HG02870 (cell line): ENCODE results near the gene ZNF444.
"Not testable (repeated sequence)": the region's sequence is repeated elsewhere in the genome, so short reads cannot be mapped to it uniquely, and the experiment has no call there.

Source experiments
- ATAC-seq: cut with Tn5 transposase; IDR thresholded peaks from one replicate; pipeline ENCODE4 v1.9.1; 2021; ENCODE audit warnings: mild to moderate bottlenecking, moderate library complexity; ENCODE audit not compliant: unreplicated experiment

ZNF444 gene

DNA sequence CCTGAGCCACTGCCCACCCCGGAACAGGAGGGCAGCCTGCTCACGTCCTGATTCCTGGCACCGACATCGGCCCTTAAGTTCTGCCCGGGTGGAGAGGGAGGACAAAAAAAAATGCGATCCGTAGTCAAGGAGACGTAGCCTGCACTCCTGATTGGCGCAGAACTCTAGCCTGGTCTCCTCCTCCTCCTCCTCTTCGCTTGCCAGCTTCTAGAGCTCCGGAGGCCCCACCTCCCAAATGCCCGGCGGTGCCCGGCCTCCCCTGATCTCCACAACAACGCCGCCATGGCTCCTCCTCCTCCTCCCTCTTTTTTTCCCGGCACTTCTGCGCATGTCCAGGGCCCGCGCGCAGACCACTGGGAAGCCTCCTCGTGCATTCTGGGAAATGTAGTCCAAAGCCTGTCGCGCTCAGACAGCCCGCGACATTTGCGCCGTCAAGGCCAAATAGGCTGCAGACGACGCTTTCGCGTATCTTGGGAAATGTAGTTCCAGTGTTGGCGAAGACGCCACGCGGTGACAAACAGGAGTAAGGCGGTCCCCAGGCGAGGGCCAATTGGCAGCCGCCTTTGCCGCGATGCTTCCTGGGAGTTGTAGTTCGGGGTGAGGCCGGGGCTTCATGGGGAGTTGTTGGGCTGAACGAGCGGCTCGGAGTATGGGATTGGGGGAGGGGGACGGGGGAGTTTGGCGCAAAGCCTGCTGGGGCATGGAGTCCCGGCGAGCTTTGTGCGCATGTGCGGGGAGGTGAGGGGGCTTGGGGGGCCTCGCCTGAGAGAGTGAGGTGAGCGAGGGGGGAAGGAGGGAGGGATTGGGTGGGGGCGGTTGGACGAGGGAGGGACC is at the start of gene ZNF444:
Gene ZNF444 (plus strand): TSS at position 705 of the 834 bp plus-strand sequence. CDS start 5,625 bp downstream, outside the sequence.
- ATAC-seq = peak; percentile 91

DNA sequence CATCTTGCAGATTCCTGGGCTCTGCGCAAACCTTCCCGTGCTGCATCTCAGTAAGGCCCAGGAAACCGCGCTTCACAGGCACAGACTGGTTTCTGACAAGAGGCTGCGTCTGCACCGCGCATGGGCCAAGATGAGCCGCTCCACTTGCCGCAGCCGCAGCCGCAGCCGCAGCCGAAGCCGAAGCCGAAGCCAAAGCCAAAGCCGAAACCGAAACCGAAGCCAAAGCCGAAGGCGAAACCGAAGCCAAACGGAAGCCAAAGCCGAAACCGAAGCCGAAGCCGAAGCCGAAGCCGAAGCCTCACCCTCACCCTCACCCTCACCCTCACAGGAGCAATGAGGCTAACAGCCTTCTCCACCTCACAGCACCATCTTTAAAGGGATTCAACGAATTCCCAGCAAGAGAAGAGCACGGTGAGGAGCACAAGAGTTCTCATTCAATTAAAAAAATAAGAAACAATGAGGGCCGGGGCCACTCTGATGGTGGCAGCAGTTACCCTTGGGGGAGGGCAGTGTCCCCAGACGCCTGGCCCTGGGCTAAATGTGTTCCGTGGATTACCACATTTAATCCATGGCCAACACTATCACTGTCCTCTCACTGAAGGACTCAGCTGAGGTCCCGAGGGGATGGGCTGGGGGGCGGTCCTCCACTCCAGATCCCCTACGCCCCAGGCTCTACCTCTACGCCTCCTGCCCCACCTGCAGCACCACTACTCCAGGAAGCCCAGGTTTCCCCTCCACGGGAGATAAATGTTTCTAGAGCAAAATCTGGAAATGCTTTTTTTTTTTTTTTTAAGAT is 49.1 kb upstream of the ZNF444 start:
- no peak for ATAC-seq

DNA sequence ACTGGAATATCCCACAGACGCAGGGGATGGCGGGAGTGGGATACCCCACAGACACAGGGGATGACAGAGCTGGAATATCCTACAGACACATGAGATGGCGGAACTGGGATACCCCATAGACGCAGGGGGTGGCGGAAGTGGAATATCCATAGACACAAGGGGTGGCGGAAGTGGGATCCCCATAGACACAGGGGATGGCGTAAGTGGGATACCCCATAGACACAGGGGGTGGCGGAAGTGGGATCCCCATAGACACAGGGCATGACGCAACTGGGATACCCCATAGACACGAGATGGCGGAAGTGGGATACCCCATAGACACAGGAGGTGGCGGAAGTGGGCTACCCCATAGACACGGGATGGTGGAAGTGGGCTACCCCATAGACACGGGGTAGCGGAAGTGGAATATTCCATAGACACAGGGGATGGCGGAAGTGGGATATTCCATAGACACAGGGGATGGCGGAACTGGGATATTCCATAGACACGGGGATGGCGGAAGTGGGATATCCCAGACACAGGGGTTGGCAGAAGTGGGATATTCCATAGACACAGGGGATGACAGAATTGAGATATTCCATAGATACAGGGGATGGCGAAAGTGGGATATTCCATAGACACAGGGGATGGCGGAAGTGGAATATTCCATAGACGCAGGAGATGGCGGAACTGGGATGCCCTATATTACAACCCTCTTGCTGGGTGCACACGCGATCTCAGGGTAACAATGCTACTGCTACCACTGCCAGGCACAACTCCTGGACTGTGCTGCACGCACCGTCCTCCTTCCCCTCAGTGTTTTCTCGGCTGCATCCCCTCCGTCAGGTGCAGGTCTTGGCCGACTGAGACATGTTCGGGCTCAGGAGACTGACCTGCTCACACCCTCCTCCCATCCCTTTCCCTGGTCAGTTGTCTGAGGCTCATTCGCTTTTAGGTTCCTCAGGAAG is 48.1 kb upstream of the ZNF444 start:
- ATAC-seq = no peak

DNA sequence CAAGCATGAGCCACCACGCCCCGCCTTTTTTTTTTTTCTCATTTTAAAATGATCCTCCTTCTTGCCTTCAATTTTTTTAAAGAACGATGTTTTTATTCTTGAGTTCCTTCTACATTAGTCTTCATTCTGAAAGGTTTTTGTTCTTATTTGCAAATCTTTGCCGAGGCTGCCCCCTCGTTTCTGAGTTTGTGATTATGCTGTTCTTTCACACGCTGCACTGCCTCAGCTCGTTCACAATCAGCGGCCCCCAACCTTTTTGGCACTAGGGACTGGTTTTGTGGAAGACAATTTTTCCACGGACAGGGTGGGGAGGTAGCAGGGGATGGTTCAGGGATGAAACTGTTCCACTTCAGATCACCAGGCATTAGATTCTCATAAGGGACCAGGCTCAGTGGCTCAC is 46.6 kb upstream of the ZNF444 start:
- ATAC-seq = no peak

DNA sequence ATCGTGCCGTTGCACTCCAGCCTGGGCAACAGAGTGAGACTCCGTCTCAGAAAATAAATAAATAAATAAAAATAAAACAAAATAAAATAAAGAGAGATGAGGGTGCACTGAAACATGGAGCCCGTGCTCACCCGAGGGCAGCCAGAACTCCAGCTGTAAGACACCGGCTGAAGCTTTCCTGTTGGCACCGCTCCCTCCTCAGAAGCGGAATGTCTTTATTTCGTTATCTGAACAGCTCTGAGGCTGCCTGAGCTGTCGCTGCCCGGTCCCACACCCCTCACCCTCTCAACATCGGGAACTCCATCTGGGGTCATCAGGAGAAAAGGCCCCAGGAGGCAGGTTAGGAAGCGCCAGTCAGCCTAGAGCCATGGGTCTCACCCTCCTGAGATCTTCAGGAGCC is 44.4 kb upstream of the ZNF444 start:
- no peak for ATAC-seq

DNA sequence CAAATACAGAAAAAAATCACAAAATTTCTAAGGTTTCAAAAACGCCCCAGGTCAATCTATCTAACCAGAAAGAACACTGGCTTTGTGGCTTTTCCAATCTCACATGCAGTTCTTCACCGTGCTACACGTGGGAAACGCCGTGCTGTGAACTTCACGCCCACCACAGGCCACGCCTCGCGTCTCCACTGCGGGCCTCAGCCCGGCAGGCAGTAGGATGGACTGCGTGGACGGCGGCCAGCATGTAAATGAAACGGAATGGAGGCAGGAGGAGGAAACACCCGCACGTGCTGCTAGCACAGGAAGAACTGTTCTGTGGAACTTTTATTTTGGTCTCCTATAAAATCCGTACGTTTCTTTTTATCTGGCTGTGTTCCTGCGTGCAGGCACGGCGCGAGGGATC is 43.8 kb upstream of the ZNF444 start:
- no peak for ATAC-seq

DNA sequence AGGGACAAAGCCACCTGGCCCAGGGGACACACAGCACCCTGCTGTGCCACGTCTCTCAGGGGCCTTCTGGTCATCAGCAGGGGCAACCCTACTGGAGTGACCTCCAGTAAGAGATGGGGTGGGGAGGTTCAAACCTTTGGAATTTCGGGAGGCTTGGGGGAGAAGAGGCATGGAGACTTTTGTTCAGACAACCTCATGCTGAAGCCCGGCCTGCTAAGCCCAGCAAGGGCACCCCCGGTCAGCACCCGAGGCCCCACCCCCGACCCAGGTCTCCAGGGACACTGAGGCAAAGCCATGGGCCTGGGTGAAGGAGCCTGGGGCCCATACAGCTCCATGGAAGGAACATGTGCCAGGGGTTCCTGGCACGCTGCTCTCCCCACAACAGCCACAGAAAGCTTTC is 43.3 kb upstream of the ZNF444 start:
- ATAC-seq = no peak

DNA sequence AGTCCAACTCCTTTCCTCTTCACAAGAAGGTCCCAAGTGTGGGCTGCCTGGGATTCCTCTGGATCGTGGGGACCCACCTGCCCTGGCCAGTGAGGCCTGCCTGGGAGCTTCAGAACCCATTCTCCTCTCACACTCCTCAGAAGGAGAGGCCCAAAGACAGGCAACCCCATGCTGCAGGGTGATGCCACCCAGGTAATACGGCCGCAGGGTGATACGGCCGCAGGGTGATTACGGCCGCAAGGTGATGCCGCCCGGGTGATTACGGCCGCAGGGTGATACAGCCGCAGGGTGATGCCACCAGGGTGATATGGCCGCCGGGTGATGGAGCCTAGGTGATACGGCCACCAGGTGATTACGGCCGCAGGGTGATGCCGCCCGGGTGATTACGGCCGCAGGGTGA is 42.9 kb upstream of the ZNF444 start:
- not testable (repeated sequence) for ATAC-seq

DNA sequence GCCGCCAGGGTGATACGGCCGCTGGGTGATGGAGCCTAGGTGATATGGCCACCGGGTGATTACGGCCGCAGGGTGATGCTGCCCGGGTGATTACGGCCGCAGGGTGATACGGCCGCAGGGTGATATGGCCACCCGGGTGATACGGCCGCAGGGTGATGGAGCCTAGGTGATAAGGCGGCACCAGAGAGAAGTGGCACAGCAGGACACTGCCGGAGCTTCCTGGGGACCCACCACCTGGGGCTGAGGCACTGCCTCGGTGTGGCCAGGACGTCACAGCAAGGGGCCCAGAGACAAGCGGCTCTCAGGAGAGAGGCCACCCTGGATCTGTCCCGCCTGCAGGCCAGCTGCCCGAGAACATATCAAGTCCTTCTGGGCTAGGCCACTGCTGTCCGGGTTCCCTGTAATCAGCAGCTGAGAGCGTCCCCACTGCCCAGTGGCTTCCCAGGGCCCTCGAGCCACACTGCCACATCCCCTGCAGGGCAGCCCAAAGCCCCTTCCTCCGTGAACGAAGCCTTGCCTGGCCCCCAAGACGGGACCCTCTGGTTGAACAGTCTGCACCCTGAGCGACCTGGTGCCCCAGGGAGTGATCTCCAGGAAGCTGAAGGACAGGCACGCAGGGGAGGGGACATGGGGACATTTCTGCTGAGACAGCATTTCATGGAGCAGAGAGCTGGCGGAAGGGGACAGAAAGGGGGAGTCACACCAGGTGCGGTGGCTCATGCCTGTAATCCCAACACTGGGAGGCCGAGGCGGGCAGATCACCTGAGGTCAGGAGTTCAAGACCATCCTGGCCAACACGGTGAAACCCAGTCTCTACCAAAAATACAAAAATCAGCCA is 42.1 kb upstream of the ZNF444 start:
- no peak for ATAC-seq

DNA sequence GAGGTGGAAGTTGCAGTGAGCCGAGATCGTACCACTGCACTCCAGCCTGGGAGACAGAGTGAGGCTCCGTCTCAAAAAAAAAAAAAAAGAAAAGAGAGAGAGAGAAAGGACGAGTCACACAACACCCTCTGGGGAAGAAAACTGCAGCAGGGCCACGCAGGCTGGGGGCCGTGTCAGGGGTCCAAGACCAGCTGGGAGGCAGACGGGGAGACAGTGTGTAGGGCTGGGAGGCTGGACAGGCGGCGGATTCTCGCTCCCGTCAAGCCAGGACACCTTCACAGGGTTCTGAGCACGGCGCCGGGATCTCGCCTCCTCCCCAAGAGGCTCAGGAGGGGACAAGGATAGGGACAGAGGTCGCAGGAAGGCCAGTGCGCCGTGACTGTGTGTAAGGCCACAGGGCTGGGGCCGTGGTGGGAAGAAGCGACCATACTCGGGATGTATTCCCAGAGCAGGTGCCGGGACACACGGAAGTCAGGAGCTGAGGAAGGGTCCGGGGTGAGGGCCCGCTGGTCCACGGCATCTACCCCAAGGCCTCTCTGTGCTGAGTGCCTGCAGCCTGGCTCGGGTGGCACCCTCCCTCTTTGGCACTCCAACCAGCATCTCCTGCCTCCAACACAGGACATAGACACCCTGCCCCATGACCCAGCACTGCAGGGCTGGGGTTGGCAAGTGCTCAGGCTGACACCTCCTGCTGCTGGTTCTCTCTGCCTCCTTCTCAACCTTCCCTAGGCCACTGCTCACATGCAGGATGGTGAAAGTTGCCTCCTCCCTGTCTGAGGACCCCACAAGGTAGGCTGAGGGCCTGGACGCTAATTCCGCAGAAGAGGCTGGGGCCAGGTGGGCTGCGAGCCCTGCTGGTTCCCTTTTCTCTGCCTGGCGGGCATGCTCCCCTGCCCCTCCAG is 41.2 kb upstream of the ZNF444 start:
- no peak for ATAC-seq

DNA sequence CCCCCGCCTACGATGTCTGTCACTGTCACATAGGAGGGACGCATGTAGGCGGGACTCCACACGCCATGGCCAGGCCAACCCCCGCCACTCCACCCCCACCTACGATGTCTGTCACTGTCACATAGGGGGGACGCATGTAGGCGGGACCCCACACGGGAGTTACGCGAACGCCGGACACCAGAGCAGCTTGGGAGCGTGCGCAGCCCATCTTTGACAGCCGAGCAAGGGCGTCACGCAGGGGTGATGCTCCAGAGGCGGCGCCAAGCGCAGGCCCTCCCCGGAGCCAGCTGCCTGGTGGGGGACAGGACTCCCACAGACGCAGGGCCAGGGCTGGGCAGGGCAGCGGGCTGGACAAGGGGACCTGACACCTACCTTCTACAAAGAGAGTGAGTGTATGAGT is 40.0 kb upstream of the ZNF444 start:
- ATAC-seq = no peak

DNA sequence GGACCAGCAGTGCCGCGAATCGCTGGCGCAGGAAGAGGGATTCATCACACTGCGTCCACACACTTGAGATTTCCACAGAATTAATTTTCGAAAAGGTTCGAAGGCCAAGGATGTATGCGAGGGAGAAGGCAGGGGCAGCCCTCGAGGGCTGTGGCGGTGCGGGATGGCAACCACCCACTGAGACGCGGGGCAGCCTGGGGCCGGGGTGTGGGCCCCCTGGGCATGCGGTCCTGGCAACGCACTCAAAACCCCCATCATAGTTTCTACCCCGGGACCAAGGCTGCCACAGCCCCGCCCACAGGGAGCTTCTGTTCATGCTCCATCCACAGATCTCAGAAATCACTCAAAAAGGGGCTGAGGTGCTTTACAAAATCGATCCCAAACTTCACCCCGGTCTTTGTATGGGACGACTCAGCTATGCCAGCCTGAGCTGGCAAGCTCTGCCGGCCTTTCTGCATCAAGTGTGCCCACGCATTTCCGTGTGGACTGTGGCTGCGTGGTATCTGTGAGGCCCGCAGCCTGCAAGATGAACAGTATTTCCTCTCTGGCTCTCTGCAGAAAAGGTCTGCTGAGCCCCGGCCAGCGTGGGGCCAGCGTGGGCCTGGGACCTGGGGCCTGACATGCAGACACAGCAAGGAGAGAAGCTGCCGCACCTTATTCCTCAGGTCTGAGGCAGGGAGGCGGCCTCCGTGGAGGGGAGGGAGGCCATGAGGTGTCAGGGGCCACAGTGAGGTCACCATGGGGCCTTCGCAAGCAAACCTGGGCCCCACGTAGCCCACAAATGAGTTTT is 39.1 kb upstream of the ZNF444 start:
- no peak for ATAC-seq

DNA sequence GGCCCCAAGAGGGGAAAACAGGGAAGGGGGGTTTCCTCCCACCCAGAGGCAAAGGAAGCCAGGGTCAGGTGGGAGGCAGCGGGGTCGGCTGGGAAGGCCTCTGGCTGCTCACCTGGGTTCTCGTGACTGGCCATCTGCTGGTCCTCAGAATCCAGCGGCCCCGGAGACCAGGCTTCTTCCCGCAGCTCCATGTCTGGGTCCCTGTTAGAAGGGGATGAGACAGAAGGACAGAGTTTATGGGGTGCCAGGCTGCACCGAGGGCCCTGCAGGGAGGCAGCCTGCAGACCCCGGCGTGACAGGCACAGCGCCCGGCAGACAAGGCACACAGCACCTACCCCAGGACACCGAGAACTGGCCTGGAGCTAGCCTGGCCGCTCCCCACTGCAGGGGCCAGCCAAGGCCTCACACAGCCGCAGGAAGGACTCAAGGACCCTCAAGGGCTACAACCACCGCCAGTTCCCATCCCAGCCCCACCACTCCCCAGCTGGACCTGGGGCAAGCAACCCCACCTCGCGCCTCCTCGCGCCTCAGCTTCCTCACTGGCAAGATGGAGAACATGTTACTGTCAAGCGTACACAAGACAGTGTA is 38.0 kb upstream of the ZNF444 start:
- ATAC-seq = no peak

DNA sequence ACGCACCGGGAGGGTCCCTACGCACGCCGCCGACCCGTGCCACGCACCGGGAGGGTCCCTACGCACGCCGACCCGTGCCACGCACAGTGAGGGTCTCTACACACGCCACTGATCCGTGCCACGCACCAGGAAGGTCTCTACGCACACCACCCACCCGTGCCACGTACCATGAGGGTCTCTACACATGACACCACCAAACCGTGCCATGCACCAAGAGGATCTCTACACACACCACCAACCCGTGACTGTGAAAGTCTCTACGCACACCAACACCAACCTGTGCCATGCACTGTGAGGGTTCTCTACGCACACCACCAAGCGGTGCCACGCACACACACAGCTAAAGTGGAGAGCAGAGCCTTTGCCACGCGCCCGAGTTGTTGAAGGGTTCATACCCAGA is 36.7 kb upstream of the ZNF444 start:
- ATAC-seq = no peak

DNA sequence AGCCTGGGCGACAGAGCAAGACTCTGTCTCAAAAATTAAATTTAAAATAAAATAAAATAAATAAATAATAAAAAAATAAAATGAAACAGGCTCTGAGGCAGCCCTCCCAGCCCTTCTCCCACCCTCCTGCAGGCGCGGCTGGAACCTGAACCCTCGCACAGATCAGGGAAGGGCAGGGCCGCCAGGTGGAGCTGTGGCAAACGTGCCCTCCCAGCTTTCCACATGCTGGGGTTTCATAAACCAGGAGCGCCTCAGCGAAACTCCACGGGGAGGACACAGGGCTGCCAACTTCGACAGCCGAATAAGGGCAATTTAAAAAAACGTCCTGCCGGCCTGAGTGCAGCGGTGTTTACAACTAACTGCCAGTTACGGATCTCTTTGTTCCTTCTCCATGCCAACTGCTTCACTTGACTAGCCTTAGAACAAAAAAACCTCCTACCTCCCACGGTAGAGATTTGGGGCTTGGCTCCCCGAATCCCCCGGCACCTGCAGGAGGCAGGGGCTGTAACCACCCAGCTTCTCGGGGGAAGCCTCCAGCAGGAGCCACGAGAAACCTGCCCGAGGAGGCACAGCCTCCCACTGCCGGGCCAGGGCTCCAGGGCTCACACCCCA is 35.9 kb upstream of the ZNF444 start:
- no peak for ATAC-seq

DNA sequence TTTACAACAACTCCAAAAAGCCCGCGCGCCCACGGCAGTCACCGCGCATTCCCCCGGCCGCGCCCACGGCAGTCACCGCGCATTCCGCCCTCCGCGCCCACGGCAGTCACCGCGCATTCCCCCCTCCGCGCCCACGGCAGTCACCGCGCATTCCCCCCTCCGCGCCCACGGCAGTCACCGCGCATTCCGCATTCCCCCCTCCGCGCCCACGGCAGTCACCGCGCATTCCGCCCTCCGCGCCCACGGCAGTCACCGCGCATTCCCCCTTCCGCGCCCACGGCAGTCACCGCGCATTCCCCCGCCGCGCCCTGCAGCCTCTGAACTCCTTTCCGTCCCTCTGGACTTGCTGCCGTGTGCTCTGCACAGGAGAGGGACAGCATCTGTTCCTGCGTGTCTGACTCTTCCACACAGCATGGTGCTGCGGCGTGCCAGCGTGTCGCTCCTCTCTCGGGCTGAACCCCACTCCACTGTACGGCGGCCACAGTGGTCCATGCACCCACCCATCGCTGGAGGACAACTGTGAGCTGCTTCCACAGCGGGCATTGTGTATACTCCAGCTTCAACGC is 35.2 kb upstream of the ZNF444 start:
- not testable (repeated sequence) for ATAC-seq

DNA sequence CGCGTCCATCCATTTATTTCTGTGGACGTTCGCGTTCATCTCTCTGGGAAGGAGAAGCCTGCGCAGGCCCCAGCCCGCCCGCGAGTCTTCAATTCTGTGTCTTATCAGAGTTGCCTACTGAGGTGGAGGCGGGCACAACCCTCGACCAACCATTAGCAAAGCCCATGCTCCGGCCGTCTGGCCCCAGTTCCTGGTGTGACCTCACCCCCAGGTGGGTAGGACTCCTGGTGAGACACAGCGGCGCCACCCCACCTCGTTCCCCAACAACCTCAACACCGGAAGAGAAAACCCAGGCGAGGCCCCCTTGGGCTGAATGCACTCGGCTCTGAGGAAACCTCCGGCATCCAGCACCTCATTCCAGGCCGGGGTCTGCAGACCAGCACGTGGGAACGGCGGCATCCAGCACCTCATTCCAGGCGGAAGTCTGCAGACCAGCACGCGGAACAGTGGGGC is 34.7 kb upstream of the ZNF444 start:
- no peak for ATAC-seq
